Measurements from ENCODE around the gene AHRR. TPM values are rescaled to one million over a fixed set of nuclear protein-coding genes. Genes with fewer than 3 reads are reported as not detected.

The AHRR gene
- total and polyA plus RNA-seq, 10 of the 15 experiments (the other 5 are each of a cell fraction or from before 2014, with no cell fraction given), result 0.90 to 35.2 (median 19.2) TPM

GRCh38 chr5:386432-387341 is 65.2 kb downstream of the AHRR start:
- RAD21 ChIA-PET (ENCODE audit: unreplicated experiment), result no interaction called here
- POLR2A ChIA-PET, result interaction anchor here (0.8 to 1.1 kb wide), 2 partner anchors 9 to 16 kb away, joined by 3 read pairs; no protein-coding TSS in a partner anchor

More at GRCh38 chr5:386432-387341, 65.2 kb downstream of the AHRR start:
- Histone ChIP-seq H3K36me3 (ENCODE audit: control insufficient read depth in 2 of 2, insufficient read depth in 2 of 2, low read length in 1 of 2) (peaks cover 12 to 30% of the 10 kb centered on the region in 2 experiments), H3K27me3 (replicated peaks in 1 of 2; ENCODE audit: control insufficient read depth in 2 of 2, insufficient read depth in 2 of 2, low read length in 1 of 2) (no peaks in the 10 kb centered on the region), H4K20me1 (ENCODE audit: control insufficient read depth, insufficient read depth) (no peaks in the 10 kb centered on the region), H3K4me2 (ENCODE audit: control insufficient read depth, insufficient read depth) (no peak overlapping the region), H3K9me3 (replicated peaks; ENCODE audit: control insufficient read depth, insufficient read depth, low read length) (peaks cover 21% of the 10 kb centered on the region), H3K4me1 (ENCODE audit: control insufficient read depth, insufficient read depth, low read length) (peaks cover 5% of the 10 kb centered on the region), H3K9ac (ENCODE audit: control insufficient read depth, insufficient read depth, low read length) (no peak overlapping the region), H2AFZ (ENCODE audit: control insufficient read depth, low read depth, low read length) (no peak overlapping the region), H3K79me2 (ENCODE audit: control insufficient read depth, insufficient read depth, low read length) (peaks cover 8% of the 10 kb centered on the region), H3K27ac (ENCODE audit: control insufficient read depth, insufficient read depth) (no peak overlapping the region), H3K4me3 (no peak overlapping the region)
- CTCF ChIA-PET, result interaction anchor here (1.0 kb wide), 1 partner anchor 39 kb away, joined by 3 read pairs; no protein-coding TSS in a partner anchor
- DNase-seq (ENCODE audit: low read depth, low spot score), result no peak
- FAIRE-seq, result no peak
- TF ChIP-seq IRF5 (IDR thresholded peaks at IDR 0.05; ENCODE audit: borderline replicate concordance) (no peak), NFXL1 (IDR thresholded peaks at IDR 0.05; ENCODE audit: borderline replicate concordance) (no peak), CREB1 (IDR thresholded peaks at IDR 0.05; ENCODE audit: low read depth) (no peak), SUPT20H (IDR thresholded peaks at IDR 0.05; ENCODE audit: borderline replicate concordance, control insufficient read depth, low read depth, low read length) (no peak), HDGF (IDR thresholded peaks at IDR 0.05) (no peak), ZNF217 (IDR thresholded peaks at IDR 0.05) (no peak), USF2 (IDR thresholded peaks at IDR 0.05; ENCODE audit: borderline replicate concordance, low read depth, low read length) (no peak), CHD4 (IDR thresholded peaks at IDR 0.05) (no peak), EZH2 (IDR thresholded peaks at IDR 0.05; ENCODE audit: borderline replicate concordance, control insufficient read depth, low read depth, low read length) (no peak), ZNF207 (IDR thresholded peaks at IDR 0.05; ENCODE audit: borderline replicate concordance) (no peak), REST (IDR thresholded peaks at IDR 0.05; ENCODE audit: low read depth, low read length) (no peak)
- ATAC-seq, result no peak
- in situ Hi-C loops (cut with MboI), result no loop called here
- intact Hi-C loops (cut with micrococcal nuclease; ENCODE audit: unreplicated experiment), result no loop called here
- 91% methylated on average over 18 of the region's 18 CpGs for WGBS (ENCODE audit: insufficient coverage, insufficient replicate concordance, low lambda C conversion rate, missing lambda C conversion rate)
- BruUV-seq (replicated peaks), result TSS peak; percentile 40
- SMC1A ChIA-PET (ENCODE audit: uncharacterized antibody, unreplicated experiment), result interaction anchor here (0.6 to 1.6 kb wide), 2 partner anchors 12 to 45 kb away, joined by 3 read pairs; no protein-coding TSS in a partner anchor

Measured in GM12878 (cell line).